ENCODE data around the gene CD55.

DNA sequence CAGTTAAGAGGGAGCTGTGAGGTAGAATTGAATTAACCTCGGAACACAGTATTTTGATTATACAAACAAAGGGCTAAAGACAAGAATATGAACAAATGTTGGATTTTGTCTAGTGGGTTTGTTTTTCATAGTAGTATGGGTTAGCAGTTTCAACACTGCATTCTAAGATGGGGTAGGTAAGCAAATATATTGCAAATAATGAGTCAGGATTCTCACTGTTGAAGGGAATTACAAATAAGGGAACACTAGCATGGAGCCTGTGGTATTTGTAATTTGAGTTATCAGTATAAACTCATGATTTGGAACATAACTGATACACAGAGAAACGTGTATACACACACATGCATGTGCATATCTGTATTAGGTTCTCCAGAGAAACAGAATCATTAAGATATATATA, 44.5 kb downstream of the CD55 start:
- TF ChIP-seq, protein P1, sequence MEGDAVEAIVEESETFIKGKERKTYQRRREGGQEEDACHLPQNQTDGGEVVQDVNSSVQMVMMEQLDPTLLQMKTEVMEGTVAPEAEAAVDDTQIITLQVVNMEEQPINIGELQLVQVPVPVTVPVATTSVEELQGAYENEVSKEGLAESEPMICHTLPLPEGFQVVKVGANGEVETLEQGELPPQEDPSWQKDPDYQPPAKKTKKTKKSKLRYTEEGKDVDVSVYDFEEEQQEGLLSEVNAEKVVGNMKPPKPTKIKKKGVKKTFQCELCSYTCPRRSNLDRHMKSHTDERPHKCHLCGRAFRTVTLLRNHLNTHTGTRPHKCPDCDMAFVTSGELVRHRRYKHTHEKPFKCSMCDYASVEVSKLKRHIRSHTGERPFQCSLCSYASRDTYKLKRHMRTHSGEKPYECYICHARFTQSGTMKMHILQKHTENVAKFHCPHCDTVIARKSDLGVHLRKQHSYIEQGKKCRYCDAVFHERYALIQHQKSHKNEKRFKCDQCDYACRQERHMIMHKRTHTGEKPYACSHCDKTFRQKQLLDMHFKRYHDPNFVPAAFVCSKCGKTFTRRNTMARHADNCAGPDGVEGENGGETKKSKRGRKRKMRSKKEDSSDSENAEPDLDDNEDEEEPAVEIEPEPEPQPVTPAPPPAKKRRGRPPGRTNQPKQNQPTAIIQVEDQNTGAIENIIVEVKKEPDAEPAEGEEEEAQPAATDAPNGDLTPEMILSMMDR (IDR thresholded peaks at IDR 0.05 in 2 of 3, conservative IDR thresholded peaks at IDR 0.05 in 1 of 3; ENCODE audit: borderline replicate concordance in 1 of 3, insufficient read depth in 1 of 3, low read depth in 2 of 3, low read length in 2 of 3), result no peak
- TF ChIP-seq POLR2AphosphoS5 (IDR thresholded peaks at IDR 0.05; ENCODE audit: low read depth, low read length) (no peak), POLR2A (IDR thresholded peaks at IDR 0.05; ENCODE audit: borderline replicate concordance, extremely low read depth, insufficient read depth, insufficient read length) (no peak), CEBPB (IDR thresholded peaks at IDR 0.05; ENCODE audit: low read depth) (no peak), EZH2 (IDR thresholded peaks at IDR 0.05) (no peak), SIN3A (IDR thresholded peaks at IDR 0.05; ENCODE audit: low read depth) (no peak), EGR1 (IDR thresholded peaks at IDR 0.05; ENCODE audit: low read depth) (no peak)
